Measurements from ENCODE around the gene KIAA1328. TPM values are rescaled to one million over a fixed set of nuclear protein-coding genes. Genes with fewer than 3 reads are reported as not detected.
A peak's percentile ranks its signal among the peaks of the same experiment; 100 is the strongest.

The KIAA1328 gene
- total RNA-seq, 1 donor from 2014 or later: 9.5 TPM

- no peaks in the 10 kb centered on the region for H3K36me3 Mint-ChIP-seq (ENCODE audit: unreplicated experiment)
- no peak overlapping the region for H3K4me3 Mint-ChIP-seq (ENCODE audit: unreplicated experiment)
- H3K4me1 Mint-ChIP-seq (ENCODE audit: low read depth, unreplicated experiment): no peaks in the 10 kb centered on the region
- H3K27me3 Mint-ChIP-seq (ENCODE audit: unreplicated experiment): no peaks in the 10 kb centered on the region
- DNase-seq: no peak
- TF ChIP-seq, protein P1, sequence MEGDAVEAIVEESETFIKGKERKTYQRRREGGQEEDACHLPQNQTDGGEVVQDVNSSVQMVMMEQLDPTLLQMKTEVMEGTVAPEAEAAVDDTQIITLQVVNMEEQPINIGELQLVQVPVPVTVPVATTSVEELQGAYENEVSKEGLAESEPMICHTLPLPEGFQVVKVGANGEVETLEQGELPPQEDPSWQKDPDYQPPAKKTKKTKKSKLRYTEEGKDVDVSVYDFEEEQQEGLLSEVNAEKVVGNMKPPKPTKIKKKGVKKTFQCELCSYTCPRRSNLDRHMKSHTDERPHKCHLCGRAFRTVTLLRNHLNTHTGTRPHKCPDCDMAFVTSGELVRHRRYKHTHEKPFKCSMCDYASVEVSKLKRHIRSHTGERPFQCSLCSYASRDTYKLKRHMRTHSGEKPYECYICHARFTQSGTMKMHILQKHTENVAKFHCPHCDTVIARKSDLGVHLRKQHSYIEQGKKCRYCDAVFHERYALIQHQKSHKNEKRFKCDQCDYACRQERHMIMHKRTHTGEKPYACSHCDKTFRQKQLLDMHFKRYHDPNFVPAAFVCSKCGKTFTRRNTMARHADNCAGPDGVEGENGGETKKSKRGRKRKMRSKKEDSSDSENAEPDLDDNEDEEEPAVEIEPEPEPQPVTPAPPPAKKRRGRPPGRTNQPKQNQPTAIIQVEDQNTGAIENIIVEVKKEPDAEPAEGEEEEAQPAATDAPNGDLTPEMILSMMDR (IDR thresholded peaks at IDR 0.05; ENCODE audit: partially characterized antibody, unreplicated experiment): no peak
- no peaks in the 10 kb centered on the region for H3K9me3 Mint-ChIP-seq (ENCODE audit: unreplicated experiment)
- no peak overlapping the region for H3K27ac Mint-ChIP-seq (ENCODE audit: unreplicated experiment)
Measured at GRCh38 chr18:36895606-36896005, 66.7 kb downstream of the KIAA1328 start.

DNA sequence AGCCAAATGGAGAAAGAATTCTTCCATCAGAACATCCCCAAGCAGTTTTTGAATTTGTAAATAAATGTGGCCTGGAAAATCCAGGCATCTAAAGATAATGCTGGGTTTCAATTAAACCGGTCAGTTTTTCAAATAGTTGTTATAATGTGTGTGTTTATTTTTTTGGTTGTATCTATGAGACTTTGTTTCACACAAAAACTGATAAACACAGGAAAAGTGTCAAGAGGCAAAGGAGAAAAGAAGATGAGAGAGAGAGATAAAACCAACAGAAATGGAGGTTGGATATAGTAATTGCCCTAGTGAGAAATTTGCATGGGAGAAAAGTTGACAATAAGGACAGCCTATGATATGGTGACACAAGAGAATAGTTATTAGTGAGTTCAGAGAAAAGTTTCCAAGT, 68.3 kb downstream of the KIAA1328 start:
- TF ChIP-seq, protein P1 (IDR thresholded peaks at IDR 0.05; ENCODE audit: partially characterized antibody, unreplicated experiment): no peak
- Mint-ChIP-seq H3K27ac (ENCODE audit: unreplicated experiment) (no peak overlapping the region), H3K4me3 (ENCODE audit: unreplicated experiment) (no peak overlapping the region), H3K27me3 (ENCODE audit: unreplicated experiment) (no peaks in the 10 kb centered on the region), H3K4me1 (ENCODE audit: low read depth, unreplicated experiment) (no peaks in the 10 kb centered on the region), H3K9me3 (ENCODE audit: unreplicated experiment) (no peaks in the 10 kb centered on the region), H3K36me3 (ENCODE audit: unreplicated experiment) (no peaks in the 10 kb centered on the region)
- DNase-seq: no peak

DNA sequence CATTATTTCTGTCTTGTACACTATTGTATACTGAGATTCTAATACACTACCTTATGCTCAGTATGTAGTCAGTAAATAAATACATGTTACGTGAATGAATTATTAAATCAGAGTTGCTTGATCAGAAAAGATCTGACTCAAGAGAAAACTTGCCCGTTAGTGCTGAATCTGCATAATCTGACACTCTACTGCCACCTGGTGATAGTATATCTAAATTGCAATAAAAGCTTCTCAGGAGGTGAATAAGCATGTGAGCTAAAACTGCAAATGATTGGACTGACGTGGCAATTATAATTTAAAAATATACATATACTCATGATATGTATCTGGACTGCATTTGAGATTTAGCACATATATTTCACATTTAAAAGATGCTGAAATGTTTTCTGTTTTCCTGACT, 70.4 kb downstream of the KIAA1328 start:
- Mint-ChIP-seq H3K4me3 (ENCODE audit: unreplicated experiment) (no peak overlapping the region), H3K9me3 (ENCODE audit: unreplicated experiment) (no peaks in the 10 kb centered on the region), H3K27me3 (ENCODE audit: unreplicated experiment) (no peaks in the 10 kb centered on the region), H3K4me1 (ENCODE audit: low read depth, unreplicated experiment) (no peaks in the 10 kb centered on the region), H3K36me3 (ENCODE audit: unreplicated experiment) (no peaks in the 10 kb centered on the region), H3K27ac (ENCODE audit: unreplicated experiment) (no peak overlapping the region)
- TF ChIP-seq, protein P1 (IDR thresholded peaks at IDR 0.05; ENCODE audit: partially characterized antibody, unreplicated experiment): peak; percentile 53
- DNase-seq: no peak

DNA sequence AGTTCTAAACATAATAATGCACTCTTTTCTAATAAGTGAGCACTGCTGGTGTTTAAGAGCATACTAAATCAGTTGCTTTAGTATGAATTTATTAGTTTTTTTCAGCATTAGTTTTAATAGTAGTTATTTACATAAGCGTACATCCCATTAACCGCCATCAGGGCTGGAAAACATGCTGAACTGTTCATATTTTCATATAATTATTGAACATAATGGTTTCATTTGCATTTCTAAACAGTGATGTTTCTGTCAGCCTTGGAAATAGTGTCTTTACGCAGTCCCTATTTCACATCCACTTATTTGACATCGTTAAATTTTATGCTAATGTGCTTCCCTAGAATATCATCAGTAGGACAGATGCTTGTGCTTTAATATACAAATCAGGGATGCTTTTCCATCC, 71.5 kb downstream of the KIAA1328 start:
- H3K36me3 Mint-ChIP-seq (ENCODE audit: unreplicated experiment): no peaks in the 10 kb centered on the region
- H3K9me3 Mint-ChIP-seq (ENCODE audit: unreplicated experiment): no peaks in the 10 kb centered on the region
- no peaks in the 10 kb centered on the region for H3K4me1 Mint-ChIP-seq (ENCODE audit: low read depth, unreplicated experiment)
- DNase-seq: no peak
- no peak overlapping the region for H3K27ac Mint-ChIP-seq (ENCODE audit: unreplicated experiment)
- TF ChIP-seq, protein P1 (IDR thresholded peaks at IDR 0.05; ENCODE audit: partially characterized antibody, unreplicated experiment): no peak
- no peak overlapping the region for H3K4me3 Mint-ChIP-seq (ENCODE audit: unreplicated experiment)
- H3K27me3 Mint-ChIP-seq (ENCODE audit: unreplicated experiment): no peaks in the 10 kb centered on the region

DNA sequence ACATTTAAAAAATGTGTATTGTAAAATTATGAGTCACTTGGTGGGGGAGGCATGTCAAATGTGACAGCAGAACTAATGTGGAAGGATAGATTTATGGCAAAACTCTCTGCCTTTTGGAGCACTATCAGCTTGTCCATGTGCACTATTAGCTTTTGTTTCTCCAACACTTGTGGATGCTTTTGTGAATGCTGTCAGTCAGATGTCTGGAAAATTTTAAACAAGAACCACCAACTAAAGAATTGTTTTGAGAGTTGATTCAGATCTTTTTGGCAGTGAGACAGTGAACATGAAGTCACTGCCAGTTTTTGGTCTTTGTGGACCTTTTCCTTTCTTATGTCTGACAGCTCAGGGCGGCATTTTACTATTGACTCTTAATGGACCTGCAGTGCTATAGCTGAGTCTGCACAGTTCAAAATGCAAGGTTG, 72.4 kb downstream of the KIAA1328 start:
- Mint-ChIP-seq H3K27me3 (ENCODE audit: unreplicated experiment) (no peaks in the 10 kb centered on the region), H3K9me3 (ENCODE audit: unreplicated experiment) (no peaks in the 10 kb centered on the region), H3K36me3 (ENCODE audit: unreplicated experiment) (no peaks in the 10 kb centered on the region), H3K4me1 (ENCODE audit: low read depth, unreplicated experiment) (no peaks in the 10 kb centered on the region), H3K4me3 (ENCODE audit: unreplicated experiment) (no peak overlapping the region), H3K27ac (ENCODE audit: unreplicated experiment) (no peak overlapping the region)
- DNase-seq: no peak
- TF ChIP-seq, protein P1 (IDR thresholded peaks at IDR 0.05; ENCODE audit: partially characterized antibody, unreplicated experiment): no peak
